Right lobe of liver (tissue), 6 donors: ENCODE measurements around the gene SOX8. TPM values are rescaled to one million over a fixed set of nuclear protein-coding genes. Genes with fewer than 3 reads are reported as not detected.
"Not testable (repeated sequence)": the region's sequence is repeated elsewhere in the genome, so short reads cannot be mapped to it uniquely, and the experiment has no call there.

Experiments used
- ATAC-seq, 4 donors: fragments of 200-7000 bp; cut with Tn5 transposase; one replicate each; pipeline ENCODE4 v1.9.1; 2020; ENCODE audit warnings: mild to moderate bottlenecking in 4 of 4, moderate library complexity in 4 of 4
- DNase-seq, 3 donors: peaks; one replicate each; pipeline ENCODE4 v3.0.0-alpha.2; 2020
- H3K27ac ChIP-seq, 3 donors: fragments of 200-600 bp; one replicate each; pipeline ENCODE4 v1.8.0; 2022
- H3K27me3 ChIP-seq, 2 donors: fragments of 200-600 bp; one replicate each; pipeline ENCODE4 v1.8.0; 2022
- H3K36me3 ChIP-seq, 4 donors: fragments of 200-600 bp; sonication (generic) in 1 of 4; one replicate each; pipeline versions ENCODE4 v1.5.1 to v1.8.0; 2017 to 2022; ENCODE audit warnings: control low read depth in 1 of 4
- H3K4me1 ChIP-seq, 4 donors: fragments of 200-600 bp; sonication (generic) in 1 of 4; one replicate each; pipeline versions ENCODE4 v1.5.1 to v1.8.0; 2017 to 2022; ENCODE audit warnings: control low read depth in 1 of 4
- H3K4me3 ChIP-seq, 3 donors: fragments of 200-600 bp; one replicate each; pipeline ENCODE4 v1.8.0; 2022
- H3K9me3 ChIP-seq, 4 donors: fragments of 200-600 bp; sonication (generic) in 1 of 4; one replicate each; pipeline versions ENCODE4 v1.5.1 to v1.8.0; 2017 to 2022; ENCODE audit warnings: control low read depth in 1 of 4
- CTCF ChIP-seq, 4 donors: fragments of 200-600 bp in 3 of 4; fragments of 450-650 bp in 1 of 4; IDR thresholded peaks; one replicate each; pipeline versions ENCODE4 v1.5.1 to v1.8.0; 2016 to 2022; ENCODE audit warnings: antibody characterized with exemption in 4 of 4, mild to moderate bottlenecking in 2 of 4
- POLR2A ChIP-seq: fragments of 450-650 bp; IDR thresholded peaks from one replicate; pipeline ENCODE4 v1.6.1; 2017; ENCODE audit warnings: antibody characterized with exemption, mild to moderate bottlenecking
- WGBS: methylation state at CpG from one replicate; pipeline ENCODE4 v1.1.6; 2018; ENCODE audit warnings: low coverage, low lambda C conversion rate; ENCODE audit not compliant: insufficient coverage; ENCODE audit errors: missing lambda C conversion rate; 5-methylcytosine and 5-hydroxymethylcytosine counted together
- intact Hi-C, 2 donors: fragments of 100-400 bp; cut with DNase I; formaldehyde crosslinking; loops; one replicate each; pipeline versions ENCODE4 v1.11.2 to v1.14.1; 2022
- total RNA-seq, 6 experiments: library from RNA; depleted of rRNA in 2 of 6; stranded (reverse); fragments of >200 nt in 2 of 6; fragmentation: NEBNext Ultra II Directional in 3 of 6; extraction: Animal tissue kit (Norgen Biotek cat#: 25700) in 3 of 6; gene quantifications; one replicate each; pipeline versions ENCODE4 v1.1.0 to v1.2.4, GENCODE V29; 2016 to 2023
- donor health status: DM: no; HTN: yes; CAD: no.
- donor health status: DM: no; HTN: no; CAD: no.
- donor health status: DM: no; HTN: no; CAD: no.
- donor health status: DM: no; HTN: yes; CAD: no.
- donor health status: DM: no; HTN: yes; CAD: no.

Gene SOX8
- total RNA-seq, 6 experiments from 2014 or later = 0.07 to 0.13 (median 0.09) TPM; not detected in 3

- H3K4me3 ChIP-seq = no peak overlapping the region
- no peak overlapping the region for H3K27ac ChIP-seq
- no peak for DNase-seq
- TF ChIP-seq POLR2A (no peak), CTCF (IDR thresholded peaks at IDR 0.05) (no peak)
- no peaks in the 10 kb centered on the region for H3K27me3 ChIP-seq
- H3K36me3 ChIP-seq = peaks cover 0 to 4% (median 0%) of the 10 kb centered on the region in 4 donors
- intact Hi-C loops = no loop called here
- WGBS = 89% methylated on average over 5 of the region's 8 CpGs
- ATAC-seq = no peak
- H3K4me1 ChIP-seq = no peaks in the 10 kb centered on the region
- H3K9me3 ChIP-seq = peaks cover 0 to 2% (median 0%) of the 10 kb centered on the region in 4 donors
Measured at GRCh38 chr16:946048-946395, 35.5 kb upstream of the SOX8 start.

- no peak for ATAC-seq
- WGBS = 86% methylated on average over 10 of the region's 21 CpGs
- Histone ChIP-seq H3K27ac (no peak overlapping the region), H3K9me3 (no peaks in the 10 kb centered on the region), H3K36me3 (peaks cover 0 to 6% (median 0%) of the 10 kb centered on the region in 4 donors), H3K4me3 (no peak overlapping the region), H3K4me1 (no peaks in the 10 kb centered on the region), H3K27me3 (no peaks in the 10 kb centered on the region)
- DNase-seq = no peak
- TF ChIP-seq POLR2A (no peak), CTCF (IDR thresholded peaks at IDR 0.05) (no peak)
- intact Hi-C loops = no loop called here
Measured at GRCh38 chr16:947255-947921, 34.2 kb upstream of the SOX8 start.

DNA sequence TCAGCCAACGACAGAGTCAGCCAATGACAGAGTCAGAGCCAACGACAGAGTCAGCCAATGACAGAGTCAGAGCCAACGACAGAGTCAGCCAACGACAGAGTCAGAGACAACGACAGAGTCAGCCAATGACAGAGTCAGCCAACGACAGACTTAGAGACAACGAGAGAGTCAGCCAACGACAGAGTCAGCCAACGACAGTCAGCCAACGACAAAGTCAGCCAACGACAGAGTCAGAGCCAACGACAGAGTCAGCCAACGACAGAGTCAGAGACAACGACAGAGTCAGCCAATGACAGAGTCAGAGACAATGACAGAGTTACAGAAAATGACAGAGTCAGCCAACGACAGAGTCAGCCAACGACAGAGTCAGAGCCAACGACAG is 33.7 kb upstream of the SOX8 start:
- 90% methylated on average over 14 of the region's 17 CpGs for WGBS
- ATAC-seq, H3K27ac ChIP-seq, H3K4me1 ChIP-seq, H3K9me3 ChIP-seq, DNase-seq, intact Hi-C loops, H3K27me3 ChIP-seq, H3K4me3 ChIP-seq, H3K36me3 ChIP-seq: not testable (repeated sequence)

DNA sequence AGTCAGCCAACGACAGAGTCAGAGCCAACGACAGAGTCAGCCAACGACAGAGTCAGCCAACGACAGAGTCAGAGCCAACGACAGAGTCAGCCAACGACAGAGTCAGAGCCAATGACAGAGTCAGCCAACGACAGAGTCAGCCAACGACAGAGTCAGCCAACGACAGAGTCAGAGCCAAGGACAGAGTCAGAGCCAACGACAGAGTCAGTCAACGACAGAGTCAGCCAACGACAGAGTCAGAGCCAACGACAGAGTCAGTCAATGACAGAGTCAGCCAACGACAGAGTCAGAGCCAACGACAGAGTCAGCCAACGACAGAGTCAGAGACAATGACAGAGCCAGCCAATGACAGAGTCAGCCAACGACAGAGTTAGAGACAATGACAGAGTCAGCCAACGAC is 32.8 kb upstream of the SOX8 start:
- H3K27ac ChIP-seq, H3K4me1 ChIP-seq, DNase-seq, H3K9me3 ChIP-seq, H3K36me3 ChIP-seq, ATAC-seq, H3K4me3 ChIP-seq, H3K27me3 ChIP-seq, intact Hi-C loops: not testable (repeated sequence)
- 65% methylated on average over 13 of the region's 18 CpGs for WGBS

DNA sequence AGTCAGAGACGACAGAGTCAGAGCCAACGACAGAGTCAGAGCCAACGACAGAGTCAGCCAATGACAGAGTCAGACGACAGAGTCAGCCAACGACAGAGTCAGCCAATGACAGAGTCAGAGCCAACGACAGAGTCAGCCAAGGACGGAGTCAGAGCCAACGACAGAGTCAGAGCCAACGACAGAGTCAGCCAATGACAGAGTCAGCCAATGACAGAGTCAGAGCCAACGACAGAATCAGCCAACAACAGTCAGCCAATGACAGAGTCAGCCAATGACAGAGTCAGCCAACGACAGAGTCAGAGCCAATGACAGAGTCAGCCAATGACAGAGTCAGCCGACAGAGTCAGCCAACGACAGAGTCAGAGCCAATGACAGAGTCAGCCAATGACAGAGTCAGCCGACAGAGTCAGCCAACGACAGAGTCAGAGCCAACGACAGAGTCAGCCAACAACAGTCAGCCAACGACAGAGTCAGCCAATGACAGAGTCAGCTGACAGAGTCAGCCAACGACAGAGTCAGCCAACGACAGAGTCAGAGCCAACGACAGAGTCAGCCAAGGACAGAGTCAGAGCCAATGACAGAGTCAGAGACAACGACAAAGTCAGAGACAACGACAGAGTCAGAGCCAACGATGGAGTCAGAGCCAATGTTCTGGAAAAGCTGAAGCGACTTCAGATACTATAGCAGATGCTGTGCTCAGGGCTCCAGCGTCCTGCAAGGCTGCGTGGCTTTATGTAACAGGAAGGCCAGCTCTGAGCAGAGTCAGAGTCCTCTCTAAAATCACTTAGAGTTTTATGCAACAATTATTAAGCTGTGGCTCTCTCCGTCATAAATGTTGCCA is 30.6 kb upstream of the SOX8 start:
- intact Hi-C loops, DNase-seq, H3K27me3 ChIP-seq, H3K9me3 ChIP-seq, H3K27ac ChIP-seq, ATAC-seq, H3K4me1 ChIP-seq, H3K4me3 ChIP-seq: not testable (repeated sequence)
- WGBS = 79% methylated on average over 26 of the region's 27 CpGs
- peaks cover 0 to 11% (median 0%) of the 10 kb centered on the region in 4 donors for H3K36me3 ChIP-seq

DNA sequence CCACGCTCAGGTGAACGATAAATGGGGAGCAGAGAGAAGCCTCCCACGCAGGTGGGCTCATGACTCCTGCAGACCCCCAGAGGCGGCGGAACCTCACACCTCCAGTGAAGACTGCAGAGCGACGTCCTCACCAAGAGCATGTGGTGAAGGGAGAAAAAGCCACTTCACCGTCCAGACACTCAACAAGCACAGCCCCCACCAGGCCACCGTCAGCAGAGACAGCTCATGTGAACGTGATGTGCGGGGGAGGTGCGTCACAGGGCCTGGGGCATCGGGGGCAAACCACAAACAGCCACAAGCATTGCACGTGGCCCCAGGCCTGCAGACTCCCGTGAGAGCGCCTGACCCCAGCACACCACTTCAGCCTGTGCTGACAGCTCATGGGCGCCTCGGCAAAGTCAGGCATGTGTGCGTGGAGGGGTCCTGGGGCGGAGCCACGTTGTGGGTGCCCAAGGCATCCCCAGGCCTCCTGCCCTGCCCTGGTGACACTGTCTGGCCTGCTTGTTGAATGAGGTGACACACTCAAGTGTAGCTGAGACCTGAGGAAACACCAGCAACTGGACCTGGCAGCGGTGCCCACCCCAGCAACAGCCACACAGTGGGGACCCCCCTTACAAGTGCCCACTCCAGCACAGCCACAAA is 29.8 kb upstream of the SOX8 start:
- Histone ChIP-seq H3K27me3 (no peaks in the 10 kb centered on the region), H3K36me3 (peaks cover 0 to 11% (median 0%) of the 10 kb centered on the region in 4 donors), H3K4me3 (no peak overlapping the region), H3K27ac (no peak overlapping the region), H3K4me1 (no peaks in the 10 kb centered on the region), H3K9me3 (no peaks in the 10 kb centered on the region)
- 100% methylated on average over 1 of the region's 22 CpGs for WGBS
- DNase-seq = peak in 1 of 3 donors; percentile 38
- intact Hi-C loops = no loop called here
- TF ChIP-seq POLR2A = no peak
- TF ChIP-seq CTCF (IDR thresholded peaks at IDR 0.05) = no peak
- ATAC-seq = no peak
